MCF 10A (cell line): ENCODE results near the gene ABCC1. TPM values are rescaled to one million over a fixed set of nuclear protein-coding genes. Genes with fewer than 3 reads are reported as not detected.

ENCODE experiments used
- BruUV-seq: library from RNA; stranded (reverse); fragments of 400-500 nt; replicated peaks from 2 replicates; lab custom pipeline; 2021; lab: Mats Ljungman, UMichigan
- CTCF ChIA-PET: fragments of 300-600 bp; sonication (Branson Sonifier 250); formaldehyde crosslinking; extraction: SDS; loops from one replicate; lab custom pipeline; 2021; ENCODE audit warnings: antibody characterized with exemption, inconsistent platforms; lab: Yijun Ruan, JAX
- POLR2A ChIA-PET: fragments of 300-600, 350-650 bp; sonication (Branson Sonifier 250); formaldehyde crosslinking; extraction: SDS; loops from one replicate; lab custom pipeline; 2020; ENCODE audit warnings: antibody characterized with exemption, inconsistent platforms; lab: Yijun Ruan, JAX
- DNase-seq: peaks from one replicate; pipeline ENCODE4 v3.0.0-alpha.2; 2018; ENCODE audit not compliant: unreplicated experiment
- H3K27ac Mint-ChIP-seq: one replicate; pipeline ENCODE4 v1.8.0; 2022; ENCODE audit warnings: mild to moderate bottlenecking, low read depth, mixed read lengths; ENCODE audit not compliant: unreplicated experiment
- H3K27me3 Mint-ChIP-seq: one replicate; pipeline ENCODE4 v1.8.0; 2022; ENCODE audit warnings: mixed read lengths; ENCODE audit not compliant: insufficient read depth, unreplicated experiment
- H3K36me3 Mint-ChIP-seq: one replicate; pipeline ENCODE4 v1.8.0; 2022; ENCODE audit warnings: mild to moderate bottlenecking, moderate library complexity, mixed read lengths; ENCODE audit not compliant: insufficient read depth, unreplicated experiment
- H3K4me1 Mint-ChIP-seq: one replicate; pipeline ENCODE4 v1.8.0; 2022; ENCODE audit warnings: mixed read lengths; ENCODE audit not compliant: insufficient read depth, unreplicated experiment
- H3K4me3 Mint-ChIP-seq: one replicate; pipeline ENCODE4 v1.8.0; 2022; ENCODE audit warnings: mild to moderate bottlenecking, moderate library complexity, mixed read lengths; ENCODE audit not compliant: unreplicated experiment
- H3K9me3 Mint-ChIP-seq: one replicate; pipeline ENCODE4 v1.8.0; 2022; ENCODE audit warnings: mixed read lengths; ENCODE audit not compliant: unreplicated experiment
- intact Hi-C: fragments of 100-400 bp; cut with micrococcal nuclease; formaldehyde crosslinking; loops from 2 replicates; pipeline ENCODE4 v1.14.1; 2022
- total RNA-seq: library from RNA; stranded (reverse); gene quantifications from 2 replicates; pipeline ENCODE4 v1.2.3, GENCODE V29; 2022
- TF ChIP-seq, protein P1 (sequence below): fragments of 200-600 bp; IDR thresholded peaks from one replicate; pipeline ENCODE4 v1.8.0; 2022; ENCODE audit warnings: antibody characterized with exemption, mild to moderate bottlenecking; ENCODE audit not compliant: unreplicated experiment

The ABCC1 gene
- total RNA-seq, 1 experiment from 2014 or later: 72.5 TPM

- ChIA-PET POLR2A (no interaction called here), CTCF (interaction anchor here (1.1 kb wide), 1 partner anchor 38 kb away, joined by 3 read pairs; no protein-coding TSS in a partner anchor)
- BruUV-seq: no TSS peak
- TF ChIP-seq, protein P1, sequence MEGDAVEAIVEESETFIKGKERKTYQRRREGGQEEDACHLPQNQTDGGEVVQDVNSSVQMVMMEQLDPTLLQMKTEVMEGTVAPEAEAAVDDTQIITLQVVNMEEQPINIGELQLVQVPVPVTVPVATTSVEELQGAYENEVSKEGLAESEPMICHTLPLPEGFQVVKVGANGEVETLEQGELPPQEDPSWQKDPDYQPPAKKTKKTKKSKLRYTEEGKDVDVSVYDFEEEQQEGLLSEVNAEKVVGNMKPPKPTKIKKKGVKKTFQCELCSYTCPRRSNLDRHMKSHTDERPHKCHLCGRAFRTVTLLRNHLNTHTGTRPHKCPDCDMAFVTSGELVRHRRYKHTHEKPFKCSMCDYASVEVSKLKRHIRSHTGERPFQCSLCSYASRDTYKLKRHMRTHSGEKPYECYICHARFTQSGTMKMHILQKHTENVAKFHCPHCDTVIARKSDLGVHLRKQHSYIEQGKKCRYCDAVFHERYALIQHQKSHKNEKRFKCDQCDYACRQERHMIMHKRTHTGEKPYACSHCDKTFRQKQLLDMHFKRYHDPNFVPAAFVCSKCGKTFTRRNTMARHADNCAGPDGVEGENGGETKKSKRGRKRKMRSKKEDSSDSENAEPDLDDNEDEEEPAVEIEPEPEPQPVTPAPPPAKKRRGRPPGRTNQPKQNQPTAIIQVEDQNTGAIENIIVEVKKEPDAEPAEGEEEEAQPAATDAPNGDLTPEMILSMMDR: no peak
- H3K4me1 Mint-ChIP-seq: no peaks in the 10 kb centered on the region
- intact Hi-C loops: no loop called here
- no peak overlapping the region for H3K27ac Mint-ChIP-seq
- peaks cover 88% of the 10 kb centered on the region for H3K36me3 Mint-ChIP-seq
- H3K9me3 Mint-ChIP-seq: no peaks in the 10 kb centered on the region
- no peak overlapping the region for H3K4me3 Mint-ChIP-seq
- DNase-seq: no peak
- H3K27me3 Mint-ChIP-seq: no peaks in the 10 kb centered on the region
These were observed 132.8 kb downstream of the ABCC1 start for GRCh38 chr16:16082255-16082654.

- Mint-ChIP-seq H3K27me3 (no peaks in the 10 kb centered on the region), H3K4me3 (no peak overlapping the region), H3K4me1 (no peaks in the 10 kb centered on the region), H3K27ac (no peak overlapping the region), H3K9me3 (no peaks in the 10 kb centered on the region), H3K36me3 (peaks cover 89% of the 10 kb centered on the region)
- peak; percentile 16 for DNase-seq
- no TSS peak for BruUV-seq
- intact Hi-C loops: no loop called here
- TF ChIP-seq, protein P1: no peak
- ChIA-PET POLR2A (no interaction called here), CTCF (interaction anchor here (1.0 to 1.5 kb wide), 2 partner anchors 26 to 209 kb away, joined by 3 to 4 read pairs; no protein-coding TSS in a partner anchor)
These were observed 134.2 kb downstream of the ABCC1 start for GRCh38 chr16:16083421-16084156.

DNA sequence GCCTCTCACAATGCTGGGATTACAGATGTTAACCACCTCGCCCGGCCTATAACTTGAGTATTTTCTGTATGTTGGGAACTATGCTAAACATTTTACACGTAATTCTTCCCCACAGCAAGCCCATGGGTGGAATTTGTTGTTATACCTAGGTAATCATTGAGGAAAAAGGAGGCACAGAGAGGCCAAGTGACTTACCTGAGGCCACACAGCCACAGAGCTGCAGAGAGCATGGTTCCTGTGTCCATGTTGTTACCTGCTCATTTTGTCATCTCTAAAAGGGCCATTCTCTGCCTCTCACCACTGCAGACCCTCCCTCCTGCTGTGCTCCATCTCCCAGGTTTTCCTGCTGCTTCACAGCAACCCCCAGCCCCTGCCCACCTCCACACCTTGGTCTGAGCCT lies 135.5 kb downstream of the ABCC1 start:
- POLR2A ChIA-PET: no interaction called here
- Mint-ChIP-seq H3K4me3 (no peak overlapping the region), H3K36me3 (peaks cover 86% of the 10 kb centered on the region), H3K4me1 (no peaks in the 10 kb centered on the region), H3K27me3 (no peaks in the 10 kb centered on the region), H3K9me3 (no peaks in the 10 kb centered on the region), H3K27ac (no peak overlapping the region)
- TF ChIP-seq, protein P1: no peak
- CTCF ChIA-PET: interaction anchor here (0.6 to 1.9 kb wide), 3 partner anchors 15 to 210 kb away, joined by 3 to 5 read pairs (median 5); no protein-coding TSS in a partner anchor
- intact Hi-C loops: no loop called here
- DNase-seq: no peak
- BruUV-seq: no TSS peak

DNA sequence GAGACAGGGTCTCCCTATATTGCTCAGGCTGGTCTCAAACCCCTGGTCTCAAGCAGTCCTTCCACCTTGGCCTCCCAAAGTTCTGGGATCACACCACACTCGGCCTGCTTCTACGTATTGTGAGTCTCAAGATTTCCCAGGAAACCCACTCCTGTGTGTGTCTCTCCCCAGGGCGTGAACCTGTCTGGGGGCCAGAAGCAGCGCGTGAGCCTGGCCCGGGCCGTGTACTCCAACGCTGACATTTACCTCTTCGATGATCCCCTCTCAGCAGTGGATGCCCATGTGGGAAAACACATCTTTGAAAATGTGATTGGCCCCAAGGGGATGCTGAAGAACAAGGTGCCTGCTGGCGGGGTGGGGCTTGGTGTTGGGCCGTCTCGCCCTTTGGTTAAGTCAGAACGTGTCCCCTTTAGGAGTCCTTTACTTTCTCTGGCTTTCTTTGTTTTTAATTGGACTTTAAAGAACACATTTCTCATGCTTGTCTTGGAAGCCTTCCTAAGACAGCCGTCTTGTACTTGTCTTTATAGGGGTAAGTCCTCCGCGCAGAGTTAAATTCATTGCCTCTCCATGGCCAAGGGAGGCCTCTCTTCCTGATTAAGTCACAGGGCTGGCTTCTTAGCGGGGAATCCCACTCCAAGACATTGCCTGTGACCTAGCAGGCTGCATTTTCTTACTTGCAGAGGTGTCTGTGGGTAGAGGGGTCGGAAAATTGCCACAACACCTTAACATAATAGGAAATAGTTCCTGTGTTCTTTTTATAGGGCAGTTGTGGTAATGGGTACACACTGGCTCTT lies 137.4 kb downstream of the ABCC1 start:
- H3K27ac Mint-ChIP-seq: no peak overlapping the region
- H3K27me3 Mint-ChIP-seq: no peaks in the 10 kb centered on the region
- no TSS peak for BruUV-seq
- H3K4me1 Mint-ChIP-seq: no peaks in the 10 kb centered on the region
- TF ChIP-seq, protein P1: no peak
- CTCF ChIA-PET: no interaction called here
- no peaks in the 10 kb centered on the region for H3K9me3 Mint-ChIP-seq
- DNase-seq: no peak
- no peak overlapping the region for H3K4me3 Mint-ChIP-seq
- intact Hi-C loops: no loop called here
- H3K36me3 Mint-ChIP-seq: peaks cover 86% of the 10 kb centered on the region
- POLR2A ChIA-PET: no interaction called here
